HEK293 (cell line): ENCODE data around the gene PLCB1.

Experiments used
- CTCF ChIA-PET: fragments of 350-600 bp; formaldehyde crosslinking; extraction: SDS; loops from one replicate; lab custom pipeline; 2021; ENCODE audit warnings: antibody characterized with exemption; lab: Yijun Ruan, JAX
- POLR2A ChIA-PET: fragments of 300-600 bp; formaldehyde crosslinking; extraction: SDS; loops from one replicate; lab custom pipeline; 2020; ENCODE audit warnings: antibody characterized with exemption, inconsistent platforms; lab: Yijun Ruan, JAX
- H3K27ac ChIP-seq: fragments of 200-500 bp; sonication (Bioruptor generic); 2 replicates; pipeline ENCODE4 v1.5.1; 2014; ENCODE audit warnings: low read depth, low read length, control low read depth, inconsistent platforms; ENCODE audit errors: extremely low read depth
- H3K36me3 ChIP-seq, 2 experiments: fragments of 200-500 bp in 1 of 2; sonication (Bioruptor generic) in 1 of 2; 1 replicate in 1 of 2; 2 replicates in 1 of 2; pipeline ENCODE4 v1.5.1; 2014 to 2017; ENCODE audit warnings: inconsistent platforms in 2 of 2, low read length in 2 of 2; ENCODE audit not compliant: control insufficient read depth in 2 of 2, insufficient read depth in 1 of 2
- H3K4me1 ChIP-seq: fragments of 200-500 bp; sonication (Bioruptor generic); 2 replicates; pipeline ENCODE4 v1.5.1; 2014; ENCODE audit warnings: mild to moderate bottlenecking, low read length, inconsistent platforms; ENCODE audit not compliant: control insufficient read depth, insufficient read depth
- H3K4me3 ChIP-seq: 2 replicates; pipeline ENCODE4 v1.5.1; 2011; ENCODE audit warnings: low read depth, mild to moderate bottlenecking, control low read depth, low read length, moderate library complexity
- H3K9me3 ChIP-seq: fragments of 200-500 bp; sonication (Bioruptor generic); 2 replicates; pipeline ENCODE4 v1.5.1; 2014; ENCODE audit warnings: low read depth, low read length, inconsistent platforms; ENCODE audit not compliant: control insufficient read depth, insufficient read depth
- HOXC10 ChIP-seq: sonication (generic); formaldehyde crosslinking; IDR thresholded peaks from 2 replicates; pipeline ENCODE4 v1.8.1; 2023; ENCODE audit warnings: mild to moderate bottlenecking, missing genetic modification reagents
- PRDM1 ChIP-seq: fragments of 450-650 bp; formaldehyde crosslinking; IDR thresholded peaks from 2 replicates; pipeline ENCODE4; 2016; ENCODE audit warnings: missing biosample characterization, missing genetic modification characterization
- REPIN1 ChIP-seq: fragments of 450-650 bp; formaldehyde crosslinking; IDR thresholded peaks from 2 replicates; pipeline ENCODE4 v1.5.1; 2017; ENCODE audit warnings: missing biosample characterization, missing genetic modification characterization, low read depth
- SCRT1 ChIP-seq: fragments of 450-650 bp; formaldehyde crosslinking; IDR thresholded peaks from 2 replicates; pipeline ENCODE4 v1.5.1; 2016; ENCODE audit warnings: missing biosample characterization, missing genetic modification characterization, borderline replicate concordance
- SP7 ChIP-seq: fragments of 450-650 bp; formaldehyde crosslinking; IDR thresholded peaks from 2 replicates; pipeline ENCODE4 v1.5.1; 2016; ENCODE audit warnings: missing biosample characterization, missing genetic modification characterization
- ZNF112 ChIP-seq: fragments of 450-650 bp; formaldehyde crosslinking; IDR thresholded peaks from 2 replicates; pipeline ENCODE4 v1.5.0; 2017; ENCODE audit warnings: missing biosample characterization, missing genetic modification characterization
- ZNF133 ChIP-seq: fragments of 450-650 bp; formaldehyde crosslinking; IDR thresholded peaks from 2 replicates; pipeline ENCODE4 v1.5.1; 2016; ENCODE audit warnings: missing biosample characterization, missing genetic modification characterization
- ZNF140 ChIP-seq: fragments of 450-650 bp; formaldehyde crosslinking; IDR thresholded peaks from 2 replicates; pipeline ENCODE4 v1.5.1; 2016; ENCODE audit warnings: missing biosample characterization, missing genetic modification characterization
- ZNF146 ChIP-seq: fragments of 450-650 bp; formaldehyde crosslinking; IDR thresholded peaks from 2 replicates; pipeline ENCODE4 v1.5.1; 2016; ENCODE audit warnings: missing biosample characterization, missing genetic modification characterization
- ZNF223 ChIP-seq: fragments of 450-650 bp; formaldehyde crosslinking; IDR thresholded peaks from 2 replicates; pipeline ENCODE4 v1.5.1; 2016; ENCODE audit warnings: missing biosample characterization, missing genetic modification characterization
- ZNF24 ChIP-seq: fragments of 450-650 bp; formaldehyde crosslinking; IDR thresholded peaks from 2 replicates; pipeline ENCODE4 v1.5.1; 2016; ENCODE audit warnings: missing biosample characterization, missing genetic modification characterization
- ZNF274 ChIP-seq, 2 experiments: fragments of 200-500 bp in 1 of 2; fragments of 450-650 bp in 1 of 2; sonication (Bioruptor generic) in 1 of 2; formaldehyde crosslinking in 1 of 2; IDR thresholded peaks; 2 replicates each; pipeline versions ENCODE4 v1.5.1 to v1.6.1; 2014 to 2016; ENCODE audit warnings: borderline replicate concordance in 1 of 2, inconsistent platforms in 1 of 2, low read length in 1 of 2, missing biosample characterization in 1 of 2, missing genetic modification characterization in 1 of 2
- ZNF311 ChIP-seq: fragments of 450-650 bp; formaldehyde crosslinking; IDR thresholded peaks from 2 replicates; pipeline ENCODE4 v1.5.1; 2017; ENCODE audit warnings: missing biosample characterization, missing genetic modification characterization, borderline replicate concordance
- ZNF366 ChIP-seq: fragments of 450-650 bp; formaldehyde crosslinking; conservative IDR thresholded peaks from 2 replicates; pipeline ENCODE4 v1.5.1; 2016; ENCODE audit warnings: missing biosample characterization, missing genetic modification characterization
- ZNF423 ChIP-seq: fragments of 450-650 bp; formaldehyde crosslinking; IDR thresholded peaks from 2 replicates; pipeline ENCODE4 v1.5.1; 2016; ENCODE audit warnings: missing biosample characterization, missing genetic modification characterization
- ZNF473 ChIP-seq: fragments of 450-650 bp; formaldehyde crosslinking; IDR thresholded peaks from 2 replicates; pipeline ENCODE4 v1.5.1; 2017; ENCODE audit warnings: missing biosample characterization, missing genetic modification characterization
- ZNF514 ChIP-seq: fragments of 450-650 bp; formaldehyde crosslinking; IDR thresholded peaks from 2 replicates; pipeline ENCODE4 v1.5.1; 2016; ENCODE audit warnings: missing biosample characterization, missing genetic modification characterization
- ZNF530 ChIP-seq: fragments of 450-650 bp; formaldehyde crosslinking; IDR thresholded peaks from 2 replicates; pipeline ENCODE4 v1.5.1; 2016; ENCODE audit warnings: low read depth, missing biosample characterization, missing genetic modification characterization
- ZNF555 ChIP-seq: fragments of 450-650 bp; formaldehyde crosslinking; conservative IDR thresholded peaks from 2 replicates; pipeline ENCODE4 v1.5.1; 2017; ENCODE audit warnings: missing biosample characterization, mild to moderate bottlenecking, missing genetic modification characterization, inconsistent platforms
- ZNF596 ChIP-seq: fragments of 450-650 bp; IDR thresholded peaks from 2 replicates; pipeline ENCODE4 v1.5.0; 2018; ENCODE audit warnings: missing biosample characterization, mild to moderate bottlenecking, missing genetic modification characterization, moderate library complexity
- ZNF654 ChIP-seq: fragments of 450-650 bp; formaldehyde crosslinking; IDR thresholded peaks from 2 replicates; pipeline ENCODE4 v1.5.1; 2016; ENCODE audit warnings: low read depth, missing biosample characterization, missing genetic modification characterization
- ZNF670 ChIP-seq: fragments of 450-650 bp; formaldehyde crosslinking; IDR thresholded peaks from 2 replicates; pipeline ENCODE4 v1.5.1; 2016; ENCODE audit warnings: missing biosample characterization, missing genetic modification characterization, low read depth
- ZNF768 ChIP-seq: fragments of 450-650 bp; formaldehyde crosslinking; IDR thresholded peaks from 2 replicates; pipeline ENCODE4 v1.5.1; 2018; ENCODE audit warnings: missing biosample characterization, mild to moderate bottlenecking, missing genetic modification characterization
- ZSCAN30 ChIP-seq: fragments of 450-650 bp; IDR thresholded peaks from 2 replicates; pipeline ENCODE4 v1.5.1; 2018; ENCODE audit warnings: missing biosample characterization, mild to moderate bottlenecking, missing genetic modification characterization, moderate library complexity
- ZXDB ChIP-seq: fragments of 450-650 bp; formaldehyde crosslinking; IDR thresholded peaks from 2 replicates; pipeline ENCODE4 v1.5.1; 2016; ENCODE audit warnings: missing biosample characterization, missing genetic modification characterization
- TF ChIP-seq, protein P1 (sequence below): fragments of 450-650 bp; formaldehyde crosslinking; IDR thresholded peaks from 2 replicates; pipeline ENCODE4 v1.5.1; 2016; ENCODE audit warnings: missing biosample characterization, missing genetic modification characterization
- TF ChIP-seq, protein P2 (sequence below): fragments of 450-650 bp; formaldehyde crosslinking; IDR thresholded peaks from 2 replicates; pipeline ENCODE4 v1.5.1; 2017; ENCODE audit warnings: missing biosample characterization, missing genetic modification characterization
- TF ChIP-seq, protein P3 (sequence below): fragments of 450-650 bp; formaldehyde crosslinking; IDR thresholded peaks from 2 replicates; pipeline ENCODE4 v1.5.0; 2017; ENCODE audit warnings: missing biosample characterization, missing genetic modification characterization, borderline replicate concordance

PLCB1 gene

DNA sequence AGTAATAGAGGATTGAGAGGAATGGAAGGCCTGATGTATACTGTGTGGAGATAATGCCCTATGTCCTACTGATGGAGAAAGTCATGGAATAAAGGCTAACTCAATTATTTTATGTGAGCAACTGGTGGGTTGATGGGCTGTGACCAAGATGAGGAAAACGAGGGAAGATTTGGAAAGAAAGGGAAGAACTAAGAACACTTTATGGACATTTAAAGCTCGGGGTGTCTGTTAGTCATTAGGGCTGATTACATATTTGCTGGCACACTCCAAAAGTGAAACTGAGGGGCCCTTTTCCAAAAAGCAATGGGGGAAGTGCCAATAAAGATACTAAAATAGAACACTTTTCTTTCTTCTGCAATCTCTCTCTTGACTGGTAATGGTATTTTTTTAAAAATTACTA lies 439.5 kb downstream of the PLCB1 start:
- POLR2A ChIA-PET = no interaction called here
- CTCF ChIA-PET = no interaction called here
- TF ChIP-seq ZNF223 (tag by site-specific recombination) = no peak
- no peak for TF ChIP-seq HOXC10 (CRISPR knock-in tag)
- no peak for TF ChIP-seq ZXDB (tag by site-specific recombination)
- TF ChIP-seq ZNF146 (tag by site-specific recombination) = no peak
- TF ChIP-seq SP7 (tag by site-specific recombination) = no peak
- TF ChIP-seq ZNF473 (tag by site-specific recombination) = no peak
- no peak for TF ChIP-seq ZNF423
- TF ChIP-seq ZNF311 = no peak
- no peak for TF ChIP-seq SCRT1 (tag by site-specific recombination)
- TF ChIP-seq ZNF133 (tag by site-specific recombination) = no peak
- Histone ChIP-seq H3K36me3 (no peaks in the 10 kb centered on the region), H3K4me3 (no peak overlapping the region), H3K27ac (no peak overlapping the region), H3K4me1 (no peaks in the 10 kb centered on the region), H3K9me3 (no peaks in the 10 kb centered on the region)

DNA sequence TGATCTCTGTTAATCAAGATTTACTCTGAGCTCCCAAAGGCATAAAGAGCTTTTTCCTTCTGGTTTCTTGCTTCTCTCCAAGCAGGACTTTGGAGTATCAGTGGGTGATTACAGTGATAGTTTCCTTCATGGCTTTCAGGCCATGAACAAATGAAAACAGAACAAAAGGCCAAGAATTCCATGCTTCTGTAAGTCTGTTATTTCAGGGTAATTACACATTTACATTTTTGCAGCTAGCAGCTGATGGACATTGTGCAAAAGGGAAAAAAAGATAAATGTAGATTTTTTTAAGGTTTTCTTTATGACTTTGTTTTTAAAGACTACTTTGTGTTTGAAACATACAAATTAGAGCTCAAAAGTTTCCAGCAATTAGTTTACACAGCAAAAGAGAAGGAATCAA lies 441.6 kb downstream of the PLCB1 start:
- H3K27ac ChIP-seq = no peak overlapping the region
- H3K4me3 ChIP-seq = no peak overlapping the region
- no peaks in the 10 kb centered on the region for H3K4me1 ChIP-seq
- POLR2A ChIA-PET = no interaction called here
- no peaks in the 10 kb centered on the region for H3K36me3 ChIP-seq
- no peaks in the 10 kb centered on the region for H3K9me3 ChIP-seq
- CTCF ChIA-PET = no interaction called here
- TF ChIP-seq ZNF768 (no peak), ZSCAN30 (tag by site-specific recombination) (no peak), ZNF366 (tag by site-specific recombination) (no peak), ZNF596 (tag by site-specific recombination) (no peak), ZNF133 (tag by site-specific recombination) (no peak), ZNF530 (tag by site-specific recombination) (no peak), ZNF140 (tag by site-specific recombination) (no peak), ZNF274 (IDR thresholded peaks at IDR 0.05; ENCODE audit: low read length) (no peak), ZNF274 (tag by site-specific recombination; IDR thresholded peaks at IDR 0.05; ENCODE audit: borderline replicate concordance) (no peak), PRDM1 (tag by site-specific recombination) (no peak), ZNF24 (tag by site-specific recombination) (no peak), ZNF654 (tag by site-specific recombination) (no peak), ZNF555 (tag by site-specific recombination) (no peak), REPIN1 (tag by site-specific recombination) (no peak), ZNF112 (no peak), ZNF670 (no peak), ZNF514 (tag by site-specific recombination) (no peak)
- TF ChIP-seq, protein P1, sequence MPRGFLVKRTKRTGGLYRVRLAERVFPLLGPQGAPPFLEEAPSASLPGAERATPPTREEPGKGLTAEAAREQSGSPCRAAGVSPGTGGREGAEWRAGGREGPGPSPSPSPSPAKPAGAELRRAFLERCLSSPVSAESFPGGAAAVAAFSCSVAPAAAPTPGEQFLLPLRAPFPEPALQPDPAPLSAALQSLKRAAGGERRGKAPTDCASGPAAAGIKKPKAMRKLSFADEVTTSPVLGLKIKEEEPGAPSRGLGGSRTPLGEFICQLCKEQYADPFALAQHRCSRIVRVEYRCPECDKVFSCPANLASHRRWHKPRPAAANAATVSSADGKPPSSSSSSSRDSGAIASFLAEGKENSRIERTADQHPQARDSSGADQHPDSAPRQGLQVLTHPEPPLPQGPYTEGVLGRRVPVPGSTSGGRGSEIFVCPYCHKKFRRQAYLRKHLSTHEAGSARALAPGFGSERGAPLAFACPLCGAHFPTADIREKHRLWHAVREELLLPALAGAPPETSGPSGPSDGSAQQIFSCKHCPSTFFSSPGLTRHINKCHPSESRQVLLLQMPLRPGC = no peak
- TF ChIP-seq, protein P2, sequence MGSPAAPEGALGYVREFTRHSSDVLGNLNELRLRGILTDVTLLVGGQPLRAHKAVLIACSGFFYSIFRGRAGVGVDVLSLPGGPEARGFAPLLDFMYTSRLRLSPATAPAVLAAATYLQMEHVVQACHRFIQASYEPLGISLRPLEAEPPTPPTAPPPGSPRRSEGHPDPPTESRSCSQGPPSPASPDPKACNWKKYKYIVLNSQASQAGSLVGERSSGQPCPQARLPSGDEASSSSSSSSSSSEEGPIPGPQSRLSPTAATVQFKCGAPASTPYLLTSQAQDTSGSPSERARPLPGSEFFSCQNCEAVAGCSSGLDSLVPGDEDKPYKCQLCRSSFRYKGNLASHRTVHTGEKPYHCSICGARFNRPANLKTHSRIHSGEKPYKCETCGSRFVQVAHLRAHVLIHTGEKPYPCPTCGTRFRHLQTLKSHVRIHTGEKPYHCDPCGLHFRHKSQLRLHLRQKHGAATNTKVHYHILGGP (tag by site-specific recombination) = no peak
- TF ChIP-seq, protein P3, sequence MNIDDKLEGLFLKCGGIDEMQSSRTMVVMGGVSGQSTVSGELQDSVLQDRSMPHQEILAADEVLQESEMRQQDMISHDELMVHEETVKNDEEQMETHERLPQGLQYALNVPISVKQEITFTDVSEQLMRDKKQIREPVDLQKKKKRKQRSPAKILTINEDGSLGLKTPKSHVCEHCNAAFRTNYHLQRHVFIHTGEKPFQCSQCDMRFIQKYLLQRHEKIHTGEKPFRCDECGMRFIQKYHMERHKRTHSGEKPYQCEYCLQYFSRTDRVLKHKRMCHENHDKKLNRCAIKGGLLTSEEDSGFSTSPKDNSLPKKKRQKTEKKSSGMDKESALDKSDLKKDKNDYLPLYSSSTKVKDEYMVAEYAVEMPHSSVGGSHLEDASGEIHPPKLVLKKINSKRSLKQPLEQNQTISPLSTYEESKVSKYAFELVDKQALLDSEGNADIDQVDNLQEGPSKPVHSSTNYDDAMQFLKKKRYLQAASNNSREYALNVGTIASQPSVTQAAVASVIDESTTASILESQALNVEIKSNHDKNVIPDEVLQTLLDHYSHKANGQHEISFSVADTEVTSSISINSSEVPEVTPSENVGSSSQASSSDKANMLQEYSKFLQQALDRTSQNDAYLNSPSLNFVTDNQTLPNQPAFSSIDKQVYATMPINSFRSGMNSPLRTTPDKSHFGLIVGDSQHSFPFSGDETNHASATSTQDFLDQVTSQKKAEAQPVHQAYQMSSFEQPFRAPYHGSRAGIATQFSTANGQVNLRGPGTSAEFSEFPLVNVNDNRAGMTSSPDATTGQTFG (tag by site-specific recombination) = no peak
